Measurements from ENCODE around the gene SRRD.

DNA sequence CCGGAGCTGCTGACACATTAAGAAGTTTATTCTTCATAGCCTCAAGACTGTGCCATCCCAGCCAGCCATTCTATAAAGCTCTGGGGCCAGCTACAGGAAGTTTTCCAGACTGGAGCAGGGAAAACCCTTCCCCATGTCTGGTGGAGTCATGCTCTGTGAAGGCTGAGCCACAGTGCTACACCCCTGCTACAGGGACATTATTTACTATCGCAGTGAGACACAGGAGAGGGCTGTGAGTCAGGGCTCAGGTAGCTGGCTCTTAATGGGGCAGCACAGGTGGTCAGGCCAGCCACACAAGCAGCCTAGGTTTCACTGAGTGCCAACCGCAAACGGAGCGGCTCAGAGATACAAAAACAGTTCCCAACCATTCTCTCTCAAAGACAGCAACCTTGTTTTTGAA, 12.2 kb upstream of the SRRD start:
- TF ChIP-seq, protein P1, sequence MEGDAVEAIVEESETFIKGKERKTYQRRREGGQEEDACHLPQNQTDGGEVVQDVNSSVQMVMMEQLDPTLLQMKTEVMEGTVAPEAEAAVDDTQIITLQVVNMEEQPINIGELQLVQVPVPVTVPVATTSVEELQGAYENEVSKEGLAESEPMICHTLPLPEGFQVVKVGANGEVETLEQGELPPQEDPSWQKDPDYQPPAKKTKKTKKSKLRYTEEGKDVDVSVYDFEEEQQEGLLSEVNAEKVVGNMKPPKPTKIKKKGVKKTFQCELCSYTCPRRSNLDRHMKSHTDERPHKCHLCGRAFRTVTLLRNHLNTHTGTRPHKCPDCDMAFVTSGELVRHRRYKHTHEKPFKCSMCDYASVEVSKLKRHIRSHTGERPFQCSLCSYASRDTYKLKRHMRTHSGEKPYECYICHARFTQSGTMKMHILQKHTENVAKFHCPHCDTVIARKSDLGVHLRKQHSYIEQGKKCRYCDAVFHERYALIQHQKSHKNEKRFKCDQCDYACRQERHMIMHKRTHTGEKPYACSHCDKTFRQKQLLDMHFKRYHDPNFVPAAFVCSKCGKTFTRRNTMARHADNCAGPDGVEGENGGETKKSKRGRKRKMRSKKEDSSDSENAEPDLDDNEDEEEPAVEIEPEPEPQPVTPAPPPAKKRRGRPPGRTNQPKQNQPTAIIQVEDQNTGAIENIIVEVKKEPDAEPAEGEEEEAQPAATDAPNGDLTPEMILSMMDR (IDR thresholded peaks at IDR 0.05; ENCODE audit: insufficient read depth, low read depth, low read length), result no peak
- no peak for TF ChIP-seq EZH2 (IDR thresholded peaks at IDR 0.05; ENCODE audit: insufficient read depth, low read length)

Data from astrocyte (in vitro differentiated cells and primary cell).